HUES64 (cell line): Measurements from ENCODE around the gene CACNA1C.

Experiments
- H3K27ac ChIP-seq: 2 replicates; pipeline ENCODE4 v1.7.0; 2013; ENCODE audit warnings: low read depth, low read length, inconsistent platforms
- H3K27me3 ChIP-seq: 2 replicates; pipeline ENCODE4 v1.6.1; 2013; ENCODE audit warnings: mild to moderate bottlenecking, low read length; ENCODE audit not compliant: insufficient read depth
- H3K36me3 ChIP-seq: 2 replicates; pipeline ENCODE4 v1.6.1; 2013; ENCODE audit warnings: mild to moderate bottlenecking, low read length; ENCODE audit not compliant: insufficient read depth
- H3K4me1 ChIP-seq: 2 replicates; pipeline ENCODE4 v1.6.1; 2013; ENCODE audit warnings: mild to moderate bottlenecking, low read length, moderate library complexity; ENCODE audit not compliant: insufficient read depth
- H3K4me3 ChIP-seq: 2 replicates; pipeline ENCODE4 v1.5.1; 2013; ENCODE audit warnings: mild to moderate bottlenecking, low read length, moderate library complexity
- H3K9ac ChIP-seq: 2 replicates; pipeline ENCODE4 v1.6.1; 2013; ENCODE audit warnings: mild to moderate bottlenecking, low read depth, low read length
- H3K9me3 ChIP-seq: 2 replicates; pipeline ENCODE4 v1.6.1; 2013; ENCODE audit warnings: low read depth, low read length; ENCODE audit not compliant: insufficient read depth
- WGBS: fragments of 150-250, 120-280 bp; methylation state at CpG from one replicate; pipeline ENCODE4 v1.1.7; 2013; ENCODE audit warnings: missing lambda C conversion rate; 5-methylcytosine and 5-hydroxymethylcytosine counted together

Gene CACNA1C

DNA sequence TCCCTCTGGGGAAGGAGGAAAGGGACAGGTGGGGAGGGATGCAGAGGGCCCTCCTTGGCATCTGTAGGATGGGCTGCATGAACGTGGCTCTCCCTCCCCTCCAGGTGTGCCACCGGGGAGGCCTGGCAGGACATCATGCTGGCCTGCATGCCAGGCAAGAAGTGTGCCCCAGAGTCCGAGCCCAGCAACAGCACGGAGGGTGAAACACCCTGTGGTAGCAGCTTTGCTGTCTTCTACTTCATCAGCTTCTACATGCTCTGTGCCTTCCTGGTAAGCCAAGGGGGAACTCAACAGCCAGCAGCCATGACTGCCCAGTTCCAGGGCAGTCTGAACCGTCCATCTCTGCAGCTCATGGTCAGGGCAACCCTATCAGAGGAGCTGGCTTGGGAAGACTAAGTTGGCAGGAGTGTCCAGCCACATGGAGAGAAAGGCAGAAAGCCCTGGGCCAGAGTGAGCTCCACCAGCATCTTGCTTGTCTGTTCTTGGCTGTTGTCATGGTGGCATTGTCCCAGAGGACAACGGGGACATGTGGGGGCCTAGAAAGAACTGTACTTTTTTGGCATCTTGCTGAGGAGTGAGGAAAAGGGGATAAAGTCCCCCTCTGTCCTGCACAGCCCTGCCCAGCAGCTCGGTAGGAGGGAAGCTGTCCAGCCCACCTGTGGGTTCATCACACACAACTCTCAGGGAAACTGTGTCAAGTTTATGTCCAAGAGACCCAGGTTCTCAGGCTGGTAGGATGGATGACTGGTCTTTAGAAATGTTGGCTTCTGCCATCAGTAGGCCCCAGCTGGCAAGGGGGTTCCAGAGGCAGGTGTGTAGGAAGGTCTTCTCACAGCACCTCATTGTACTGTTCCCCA is 612.2 kb downstream of the CACNA1C start:
- Histone ChIP-seq H3K9me3 (no peaks in the 10 kb centered on the region), H3K4me1 (no peaks in the 10 kb centered on the region), H3K9ac (no peak overlapping the region), H3K4me3 (no peak overlapping the region), H3K27me3 (no peaks in the 10 kb centered on the region), H3K36me3 (no peaks in the 10 kb centered on the region), H3K27ac (no peak overlapping the region)
- 88% methylated on average over 7 of the region's 7 CpGs for WGBS

DNA sequence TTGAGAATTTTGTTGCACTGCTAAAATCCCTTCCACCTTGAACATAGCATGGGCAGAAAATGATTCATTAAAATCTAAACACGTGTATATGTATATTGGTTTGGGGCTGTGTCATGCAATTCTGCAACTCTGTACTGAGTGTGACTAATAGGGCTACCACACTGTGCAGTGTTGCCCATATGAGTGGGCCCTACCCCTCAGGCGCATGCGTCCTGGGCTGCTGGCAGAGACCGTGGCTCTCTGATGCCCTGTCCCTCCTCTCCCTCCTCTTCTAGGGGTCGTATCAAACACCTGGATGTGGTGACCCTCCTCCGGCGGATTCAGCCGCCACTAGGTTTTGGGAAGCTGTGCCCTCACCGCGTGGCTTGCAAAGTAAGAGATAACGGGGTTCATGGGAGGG is 613.6 kb downstream of the CACNA1C start:
- Histone ChIP-seq H3K4me1 (no peaks in the 10 kb centered on the region), H3K36me3 (no peaks in the 10 kb centered on the region), H3K9me3 (no peaks in the 10 kb centered on the region), H3K4me3 (no peak overlapping the region), H3K27ac (no peak overlapping the region), H3K9ac (no peak overlapping the region), H3K27me3 (no peaks in the 10 kb centered on the region)
- 89% methylated on average over 11 of the region's 11 CpGs for WGBS

DNA sequence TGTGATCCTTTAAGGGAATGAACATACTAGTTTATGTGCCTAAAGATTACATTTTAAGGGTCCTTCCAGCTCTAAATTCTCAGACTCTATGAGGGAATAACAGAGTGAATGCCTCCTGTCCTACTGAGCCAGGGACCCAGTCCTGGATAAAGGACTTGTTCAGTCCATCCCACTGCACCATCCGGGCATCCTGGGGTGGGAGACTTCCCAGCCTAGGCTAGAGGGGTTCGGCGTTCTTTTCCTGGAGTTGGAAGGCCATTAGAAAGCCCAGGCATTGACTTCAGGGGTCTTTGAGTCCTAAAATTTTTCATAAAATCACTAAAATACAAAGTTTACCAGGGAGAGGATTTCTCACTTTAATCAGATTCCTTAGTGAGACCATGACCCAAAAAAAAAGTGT is 614.1 kb downstream of the CACNA1C start:
- H3K9ac ChIP-seq = no peak overlapping the region
- WGBS = 95% methylated on average over 3 of the region's 3 CpGs
- H3K27me3 ChIP-seq = no peaks in the 10 kb centered on the region
- H3K4me3 ChIP-seq = no peak overlapping the region
- H3K4me1 ChIP-seq = no peaks in the 10 kb centered on the region
- no peaks in the 10 kb centered on the region for H3K36me3 ChIP-seq
- H3K27ac ChIP-seq = no peak overlapping the region
- H3K9me3 ChIP-seq = no peaks in the 10 kb centered on the region

- H3K27ac ChIP-seq = no peak overlapping the region
- no peaks in the 10 kb centered on the region for H3K27me3 ChIP-seq
- 88% methylated on average over 17 of the region's 17 CpGs for WGBS
Observed at GRCh38 chr12:2667716-2668440, 615.1 kb downstream of the CACNA1C start.

DNA sequence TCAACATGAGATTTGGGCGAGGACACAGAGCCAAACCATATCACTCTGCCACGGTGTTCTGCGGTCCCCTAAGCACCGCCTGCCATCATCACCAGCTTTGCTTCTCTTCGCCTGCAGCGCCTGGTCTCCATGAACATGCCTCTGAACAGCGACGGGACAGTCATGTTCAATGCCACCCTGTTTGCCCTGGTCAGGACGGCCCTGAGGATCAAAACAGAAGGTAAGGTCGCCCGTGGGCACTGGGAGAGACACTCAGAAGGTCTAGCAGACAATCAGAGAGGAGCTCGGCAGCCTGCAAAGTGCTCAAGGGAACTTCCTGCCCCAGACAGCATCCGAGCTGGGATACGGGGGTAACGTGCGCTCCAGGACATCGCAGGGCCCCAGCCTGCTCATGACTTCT is 616.0 kb downstream of the CACNA1C start:
- no peaks in the 10 kb centered on the region for H3K9me3 ChIP-seq
- no peaks in the 10 kb centered on the region for H3K36me3 ChIP-seq
- no peak overlapping the region for H3K4me3 ChIP-seq
- H3K9ac ChIP-seq = no peak overlapping the region
- H3K4me1 ChIP-seq = no peaks in the 10 kb centered on the region
- H3K27ac ChIP-seq = no peak overlapping the region
- 95% methylated on average over 17 of the region's 17 CpGs for WGBS
- H3K27me3 ChIP-seq = no peaks in the 10 kb centered on the region

More at GRCh38 chr12:2667716-2668440, 615.1 kb downstream of the CACNA1C start:
- Histone ChIP-seq H3K4me1 (no peaks in the 10 kb centered on the region), H3K4me3 (no peak overlapping the region), H3K9me3 (no peaks in the 10 kb centered on the region), H3K9ac (no peak overlapping the region), H3K36me3 (no peaks in the 10 kb centered on the region)

- Histone ChIP-seq H3K9me3 (no peaks in the 10 kb centered on the region), H3K27ac (no peak overlapping the region), H3K27me3 (no peaks in the 10 kb centered on the region), H3K4me1 (no peaks in the 10 kb centered on the region), H3K4me3 (no peak overlapping the region), H3K36me3 (no peaks in the 10 kb centered on the region), H3K9ac (no peak overlapping the region)
- 95% methylated on average over 8 of the region's 8 CpGs for WGBS
Observed at GRCh38 chr12:2669560-2669959, 616.8 kb downstream of the CACNA1C start.

DNA sequence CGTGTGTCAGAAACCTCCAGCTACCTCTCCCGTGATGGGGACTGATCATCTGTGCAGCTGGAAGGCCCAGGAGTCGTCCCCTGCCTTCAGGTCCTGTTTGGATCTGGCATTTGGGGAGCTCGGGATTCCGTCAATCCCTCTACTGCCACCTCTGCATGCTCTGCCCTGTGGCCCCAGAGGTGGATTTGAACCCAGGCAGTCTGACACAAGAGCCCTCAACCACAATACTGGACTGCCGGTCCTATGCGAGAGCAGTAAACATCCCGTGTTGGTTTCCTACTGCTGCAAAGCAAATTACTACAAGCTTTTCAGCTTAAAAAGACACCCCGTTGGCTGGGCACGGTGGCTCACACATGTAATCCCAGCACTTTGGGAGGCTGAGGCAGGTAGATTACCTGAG is 620.1 kb downstream of the CACNA1C start:
- no peak overlapping the region for H3K4me3 ChIP-seq
- no peaks in the 10 kb centered on the region for H3K36me3 ChIP-seq
- no peaks in the 10 kb centered on the region for H3K9me3 ChIP-seq
- H3K4me1 ChIP-seq = no peaks in the 10 kb centered on the region
- no peak overlapping the region for H3K27ac ChIP-seq
- no peak overlapping the region for H3K9ac ChIP-seq
- H3K27me3 ChIP-seq = no peaks in the 10 kb centered on the region
- WGBS = 90% methylated on average over 10 of the region's 10 CpGs

GRCh38 chr12:2673966-2674810 is 621.4 kb downstream of the CACNA1C start:
- no peaks in the 10 kb centered on the region for H3K4me1 ChIP-seq
- 88% methylated on average over 18 of the region's 18 CpGs for WGBS
- H3K9me3 ChIP-seq = no peaks in the 10 kb centered on the region
- no peak overlapping the region for H3K9ac ChIP-seq
- no peaks in the 10 kb centered on the region for H3K36me3 ChIP-seq
- no peaks in the 10 kb centered on the region for H3K27me3 ChIP-seq
- no peak overlapping the region for H3K27ac ChIP-seq
- no peak overlapping the region for H3K4me3 ChIP-seq

DNA sequence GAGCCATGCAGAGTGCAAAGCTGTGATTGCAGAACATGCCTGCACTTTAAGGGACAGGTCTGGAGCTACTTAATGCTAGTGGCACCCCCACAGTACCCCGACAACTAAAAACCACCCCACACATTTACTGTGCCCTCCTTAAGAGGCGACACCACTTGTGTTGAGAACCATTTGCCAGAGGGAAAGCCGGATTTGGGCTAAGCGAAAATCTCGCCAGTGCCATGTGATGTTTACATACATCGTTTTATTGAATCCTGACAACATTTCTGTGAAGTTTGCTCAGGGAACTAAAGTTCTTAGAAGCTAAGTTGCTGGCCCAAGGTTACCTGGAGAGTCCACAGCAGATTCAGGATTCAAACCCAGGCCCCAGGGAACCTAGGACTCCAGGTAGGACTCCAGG is 623.0 kb downstream of the CACNA1C start:
- Histone ChIP-seq H3K9me3 (no peaks in the 10 kb centered on the region), H3K4me1 (no peaks in the 10 kb centered on the region), H3K36me3 (no peaks in the 10 kb centered on the region), H3K9ac (no peak overlapping the region), H3K27ac (no peak overlapping the region), H3K4me3 (no peak overlapping the region), H3K27me3 (no peaks in the 10 kb centered on the region)
- WGBS = 77% methylated on average over 6 of the region's 6 CpGs

DNA sequence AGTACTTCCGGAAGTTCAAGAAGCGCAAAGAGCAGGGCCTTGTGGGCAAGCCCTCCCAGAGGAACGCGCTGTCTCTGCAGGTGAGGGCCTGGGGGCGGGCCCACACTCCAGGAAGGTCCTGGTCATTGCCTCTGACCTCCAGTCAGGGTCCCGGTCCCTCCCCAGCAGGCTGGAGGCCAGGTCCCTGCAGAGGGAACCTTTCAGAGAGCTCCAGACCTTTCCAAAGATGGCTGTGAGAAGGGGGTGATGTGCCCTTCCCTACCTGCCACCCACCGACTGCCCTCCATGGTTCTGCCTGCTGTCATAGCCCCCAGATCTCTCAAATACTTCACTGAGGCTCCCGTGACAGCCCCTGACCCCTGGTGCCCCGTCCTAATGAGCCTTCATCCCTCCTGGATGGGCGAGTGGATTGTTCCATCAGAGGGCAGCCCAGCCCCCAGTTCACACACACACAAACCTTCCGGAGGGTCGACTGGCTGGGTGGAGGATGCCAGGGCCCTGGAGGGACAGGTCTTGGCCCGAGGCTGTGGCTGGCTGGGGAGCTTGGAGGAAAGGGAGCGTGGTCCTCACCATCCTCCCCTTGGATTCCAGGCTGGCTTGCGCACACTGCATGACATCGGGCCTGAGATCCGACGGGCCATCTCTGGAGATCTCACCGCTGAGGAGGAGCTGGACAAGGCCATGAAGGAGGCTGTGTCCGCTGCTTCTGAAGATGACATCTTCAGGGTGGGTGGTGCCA is 624.5 kb downstream of the CACNA1C start:
- Histone ChIP-seq H3K4me1 (no peaks in the 10 kb centered on the region), H3K4me3 (no peak overlapping the region), H3K36me3 (no peaks in the 10 kb centered on the region), H3K27me3 (no peaks in the 10 kb centered on the region), H3K9ac (no peak overlapping the region), H3K27ac (no peak overlapping the region), H3K9me3 (no peaks in the 10 kb centered on the region)
- WGBS = 88% methylated on average over 20 of the region's 20 CpGs
